ENCODE measurements around the gene FBXW8. TPM values are rescaled to one million over a fixed set of nuclear protein-coding genes. Genes with fewer than 3 reads are reported as not detected.

FBXW8 gene
- total RNA-seq, 1 experiment from 2014 or later: 15.3 TPM

DNA sequence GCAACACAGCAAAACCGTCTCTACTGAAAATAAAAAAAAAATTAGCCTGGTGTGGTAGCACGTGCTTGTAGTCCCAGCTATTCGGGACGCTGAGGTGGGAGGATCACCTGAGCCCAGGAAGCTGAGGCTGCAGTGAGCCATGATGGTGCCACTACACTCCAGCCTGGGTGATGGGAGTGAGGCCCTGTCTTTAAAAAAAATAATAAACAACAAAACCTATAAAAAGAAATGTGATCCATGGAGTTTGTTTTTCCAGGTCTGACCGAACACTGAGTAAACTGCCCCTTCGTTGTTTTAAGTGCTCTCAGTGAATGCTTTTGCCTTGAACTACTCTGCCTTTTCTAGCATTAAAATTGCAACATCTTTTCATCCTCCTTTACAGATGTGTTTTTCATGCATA lies 111.7 kb downstream of the FBXW8 start:
- no peak overlapping the region for H4K5ac ChIP-seq (ENCODE audit: insufficient read length, low read depth, low read length)
- H3K27ac Mint-ChIP-seq: no peak overlapping the region
- no peak for DNase-seq

More for the DNA sequence above, 111.7 kb downstream of the FBXW8 start:
- Mint-ChIP-seq H3K9me3 (no peaks in the 10 kb centered on the region), H3K4me1 (peaks cover 4 to 15% of the 10 kb centered on the region in 2 experiments; a peak in 3 of 4 replicates), H3K36me3 (ENCODE audit: insufficient read depth in 1 of 3, low read depth in 3 of 3) (peaks cover 2 to 28% (median 21%) of the 10 kb centered on the region in 3 experiments; a peak in 6 of 7 replicates), H3K27me3 (ENCODE audit: low read depth) (no peaks in the 10 kb centered on the region), H3K4me3 (no peak overlapping the region)
- Histone ChIP-seq H3K27me3 (ENCODE audit: insufficient read depth, low read length) (no peaks in the 10 kb centered on the region), H3K27ac (ENCODE audit: insufficient read length, low read depth, low read length) (no peak overlapping the region), H3K4me2 (ENCODE audit: insufficient read depth, insufficient read length, low read length) (no peak overlapping the region), H3K23ac (ENCODE audit: insufficient read length, low read depth, low read length) (no peak overlapping the region), H2BK15ac (ENCODE audit: low read depth, low read length) (no peak overlapping the region), H3T11ph (ENCODE audit: low read length) (no peak overlapping the region), H3K18ac (ENCODE audit: insufficient read length, low read depth, low read length) (no peak overlapping the region), H3K9me3 (ENCODE audit: control insufficient read depth, low read depth, low read length) (no peaks in the 10 kb centered on the region), H4K8ac (replicated peaks; ENCODE audit: insufficient read length, low read depth, low read length) (no peak overlapping the region), H3K14ac (ENCODE audit: insufficient read depth, low read length) (no peak overlapping the region), H3K23me2 (ENCODE audit: insufficient read length, low read depth, low read length, poor library complexity, severe bottlenecking) (no peaks in the 10 kb centered on the region), H4K20me1 (ENCODE audit: control insufficient read depth, insufficient read depth, insufficient read length) (no peaks in the 10 kb centered on the region), H4K91ac (ENCODE audit: insufficient read length, low read depth, low read length) (no peak overlapping the region), H2BK12ac (ENCODE audit: insufficient read length, low read depth, low read length) (no peak overlapping the region), H2BK5ac (ENCODE audit: insufficient read length, low read length) (no peak overlapping the region), H2AFZ (ENCODE audit: low read length) (no peak overlapping the region), H2BK20ac (ENCODE audit: low read depth, low read length, poor library complexity, severe bottlenecking) (no peak overlapping the region), H3K9ac (ENCODE audit: extremely low read depth, insufficient read length, low read length) (no peak overlapping the region), H3K79me2 (ENCODE audit: insufficient read depth, low read length) (no peaks in the 10 kb centered on the region), H3K4me1 (ENCODE audit: insufficient read depth, low read length) (no peaks in the 10 kb centered on the region), H3K79me1 (ENCODE audit: insufficient read depth, low read depth, low read length, poor library complexity, severe bottlenecking) (no peaks in the 10 kb centered on the region), H3K4ac (ENCODE audit: low read depth, low read length) (no peak overlapping the region), H2BK120ac (ENCODE audit: low read depth, low read length, poor library complexity, severe bottlenecking) (no peak overlapping the region), H3K56ac (ENCODE audit: insufficient read length, low read depth, low read length) (no peak overlapping the region), H2AK5ac (ENCODE audit: insufficient read length, low read length) (no peak overlapping the region)
- no CpG with 5 or more reads among the region's 6 CpGs for WGBS (ENCODE audit: extremely low coverage, insufficient read length, low lambda C conversion rate)
- TF ChIP-seq, protein P1, sequence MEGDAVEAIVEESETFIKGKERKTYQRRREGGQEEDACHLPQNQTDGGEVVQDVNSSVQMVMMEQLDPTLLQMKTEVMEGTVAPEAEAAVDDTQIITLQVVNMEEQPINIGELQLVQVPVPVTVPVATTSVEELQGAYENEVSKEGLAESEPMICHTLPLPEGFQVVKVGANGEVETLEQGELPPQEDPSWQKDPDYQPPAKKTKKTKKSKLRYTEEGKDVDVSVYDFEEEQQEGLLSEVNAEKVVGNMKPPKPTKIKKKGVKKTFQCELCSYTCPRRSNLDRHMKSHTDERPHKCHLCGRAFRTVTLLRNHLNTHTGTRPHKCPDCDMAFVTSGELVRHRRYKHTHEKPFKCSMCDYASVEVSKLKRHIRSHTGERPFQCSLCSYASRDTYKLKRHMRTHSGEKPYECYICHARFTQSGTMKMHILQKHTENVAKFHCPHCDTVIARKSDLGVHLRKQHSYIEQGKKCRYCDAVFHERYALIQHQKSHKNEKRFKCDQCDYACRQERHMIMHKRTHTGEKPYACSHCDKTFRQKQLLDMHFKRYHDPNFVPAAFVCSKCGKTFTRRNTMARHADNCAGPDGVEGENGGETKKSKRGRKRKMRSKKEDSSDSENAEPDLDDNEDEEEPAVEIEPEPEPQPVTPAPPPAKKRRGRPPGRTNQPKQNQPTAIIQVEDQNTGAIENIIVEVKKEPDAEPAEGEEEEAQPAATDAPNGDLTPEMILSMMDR (conservative IDR thresholded peaks at IDR 0.05): no peak
